Measurements from ENCODE around the gene PDE7B. TPM values are rescaled to one million over a fixed set of nuclear protein-coding genes. Genes with fewer than 3 reads are reported as not detected.
"Not testable (repeated sequence)": the region's sequence is repeated elsewhere in the genome, so short reads cannot be mapped to it uniquely, and the experiment has no call there.

PDE7B gene
- total RNA-seq, 2 donors from 2014 or later = 9.0 to 11.2 TPM

GRCh38 chr6:136103763-136104311 is 252.3 kb downstream of the PDE7B start:
- no peak overlapping the region for H3K4me3 ChIP-seq
- peak; percentile 74 for DNase-seq (ENCODE audit: low spot score)
- H3K4me1 ChIP-seq = peaks cover 0 to 39% of the 10 kb centered on the region in 2 donors
- H3K27ac ChIP-seq = peak overlapping the region; percentile 78 to 85
- no peaks in the 10 kb centered on the region for H3K9me3 ChIP-seq
- no peaks in the 10 kb centered on the region for H3K27me3 ChIP-seq
- TF ChIP-seq CTCF (IDR thresholded peaks at IDR 0.05) = no peak
- H3K36me3 ChIP-seq = no peaks in the 10 kb centered on the region

- Histone ChIP-seq H3K27ac (peak overlapping the region; percentile 78 to 85), H3K36me3 (no peaks in the 10 kb centered on the region), H3K4me1 (peaks cover 0 to 44% of the 10 kb centered on the region in 2 donors), H3K9me3 (no peaks in the 10 kb centered on the region), H3K27me3 (no peaks in the 10 kb centered on the region), H3K4me3 (no peak overlapping the region)
- no peak for TF ChIP-seq CTCF (IDR thresholded peaks at IDR 0.05)
- no peak for DNase-seq (ENCODE audit: low spot score)
Measured at GRCh38 chr6:136104556-136104955, 253.1 kb downstream of the PDE7B start.

- H3K36me3 ChIP-seq; H3K27me3 ChIP-seq; H3K4me3 ChIP-seq; DNase-seq (ENCODE audit: low spot score); H3K9me3 ChIP-seq: not testable (repeated sequence)
- Histone ChIP-seq H3K27ac (peak overlapping the region in 1 of 2 donors; percentile 85), H3K4me1 (peaks cover 0 to 44% of the 10 kb centered on the region in 2 donors)
Measured at GRCh38 chr6:136105797-136106196, 254.3 kb downstream of the PDE7B start.

GRCh38 chr6:136108361-136108945 is 257.0 kb downstream of the PDE7B start:
- Histone ChIP-seq H3K9me3 (no peaks in the 10 kb centered on the region), H3K4me1 (peaks cover 0 to 35% of the 10 kb centered on the region in 2 donors), H3K27ac (peak overlapping the region; percentile 0 to 19), H3K27me3 (no peaks in the 10 kb centered on the region), H3K4me3 (no peak overlapping the region), H3K36me3 (no peaks in the 10 kb centered on the region)
- no peak for TF ChIP-seq CTCF (IDR thresholded peaks at IDR 0.05)
- DNase-seq (ENCODE audit: low spot score) = no peak

GRCh38 chr6:136111831-136112230 is 260.3 kb downstream of the PDE7B start:
- Histone ChIP-seq H3K4me3 (no peak overlapping the region), H3K4me1 (peaks cover 0 to 28% of the 10 kb centered on the region in 2 donors), H3K9me3 (no peaks in the 10 kb centered on the region), H3K36me3 (no peaks in the 10 kb centered on the region), H3K27ac (no peak overlapping the region), H3K27me3 (no peaks in the 10 kb centered on the region)
- DNase-seq (ENCODE audit: low spot score) = no peak
- TF ChIP-seq CTCF (IDR thresholded peaks at IDR 0.05) = no peak

- peaks cover 0 to 25% of the 10 kb centered on the region in 2 donors for H3K4me1 ChIP-seq
- peak overlapping the region in 1 of 2 donors; percentile 80 for H3K27ac ChIP-seq
Measured at GRCh38 chr6:136112262-136112661, 260.8 kb downstream of the PDE7B start.

More at GRCh38 chr6:136112262-136112661, 260.8 kb downstream of the PDE7B start:
- DNase-seq (ENCODE audit: low spot score) = no peak
- no peak for TF ChIP-seq CTCF (IDR thresholded peaks at IDR 0.05)
- no peaks in the 10 kb centered on the region for H3K36me3 ChIP-seq
- H3K4me3 ChIP-seq = no peak overlapping the region
- H3K27me3 ChIP-seq = no peaks in the 10 kb centered on the region
- H3K9me3 ChIP-seq = no peaks in the 10 kb centered on the region

Data from right atrium auricular region (tissue), 2 donors.